ENCODE results near the gene USP34. TPM values are rescaled to one million over a fixed set of nuclear protein-coding genes. Genes with fewer than 3 reads are reported as not detected.
A peak's percentile ranks its signal among the peaks of the same experiment; 100 is the strongest.

USP34 gene, protein sequence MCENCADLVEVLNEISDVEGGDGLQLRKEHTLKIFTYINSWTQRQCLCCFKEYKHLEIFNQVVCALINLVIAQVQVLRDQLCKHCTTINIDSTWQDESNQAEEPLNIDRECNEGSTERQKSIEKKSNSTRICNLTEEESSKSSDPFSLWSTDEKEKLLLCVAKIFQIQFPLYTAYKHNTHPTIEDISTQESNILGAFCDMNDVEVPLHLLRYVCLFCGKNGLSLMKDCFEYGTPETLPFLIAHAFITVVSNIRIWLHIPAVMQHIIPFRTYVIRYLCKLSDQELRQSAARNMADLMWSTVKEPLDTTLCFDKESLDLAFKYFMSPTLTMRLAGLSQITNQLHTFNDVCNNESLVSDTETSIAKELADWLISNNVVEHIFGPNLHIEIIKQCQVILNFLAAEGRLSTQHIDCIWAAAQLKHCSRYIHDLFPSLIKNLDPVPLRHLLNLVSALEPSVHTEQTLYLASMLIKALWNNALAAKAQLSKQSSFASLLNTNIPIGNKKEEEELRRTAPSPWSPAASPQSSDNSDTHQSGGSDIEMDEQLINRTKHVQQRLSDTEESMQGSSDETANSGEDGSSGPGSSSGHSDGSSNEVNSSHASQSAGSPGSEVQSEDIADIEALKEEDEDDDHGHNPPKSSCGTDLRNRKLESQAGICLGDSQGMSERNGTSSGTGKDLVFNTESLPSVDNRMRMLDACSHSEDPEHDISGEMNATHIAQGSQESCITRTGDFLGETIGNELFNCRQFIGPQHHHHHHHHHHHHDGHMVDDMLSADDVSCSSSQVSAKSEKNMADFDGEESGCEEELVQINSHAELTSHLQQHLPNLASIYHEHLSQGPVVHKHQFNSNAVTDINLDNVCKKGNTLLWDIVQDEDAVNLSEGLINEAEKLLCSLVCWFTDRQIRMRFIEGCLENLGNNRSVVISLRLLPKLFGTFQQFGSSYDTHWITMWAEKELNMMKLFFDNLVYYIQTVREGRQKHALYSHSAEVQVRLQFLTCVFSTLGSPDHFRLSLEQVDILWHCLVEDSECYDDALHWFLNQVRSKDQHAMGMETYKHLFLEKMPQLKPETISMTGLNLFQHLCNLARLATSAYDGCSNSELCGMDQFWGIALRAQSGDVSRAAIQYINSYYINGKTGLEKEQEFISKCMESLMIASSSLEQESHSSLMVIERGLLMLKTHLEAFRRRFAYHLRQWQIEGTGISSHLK (N-terminal part only)
- 10 to 100 TPM; 32.2 to 40.4 TPM for polyA plus RNA-seq

DNA sequence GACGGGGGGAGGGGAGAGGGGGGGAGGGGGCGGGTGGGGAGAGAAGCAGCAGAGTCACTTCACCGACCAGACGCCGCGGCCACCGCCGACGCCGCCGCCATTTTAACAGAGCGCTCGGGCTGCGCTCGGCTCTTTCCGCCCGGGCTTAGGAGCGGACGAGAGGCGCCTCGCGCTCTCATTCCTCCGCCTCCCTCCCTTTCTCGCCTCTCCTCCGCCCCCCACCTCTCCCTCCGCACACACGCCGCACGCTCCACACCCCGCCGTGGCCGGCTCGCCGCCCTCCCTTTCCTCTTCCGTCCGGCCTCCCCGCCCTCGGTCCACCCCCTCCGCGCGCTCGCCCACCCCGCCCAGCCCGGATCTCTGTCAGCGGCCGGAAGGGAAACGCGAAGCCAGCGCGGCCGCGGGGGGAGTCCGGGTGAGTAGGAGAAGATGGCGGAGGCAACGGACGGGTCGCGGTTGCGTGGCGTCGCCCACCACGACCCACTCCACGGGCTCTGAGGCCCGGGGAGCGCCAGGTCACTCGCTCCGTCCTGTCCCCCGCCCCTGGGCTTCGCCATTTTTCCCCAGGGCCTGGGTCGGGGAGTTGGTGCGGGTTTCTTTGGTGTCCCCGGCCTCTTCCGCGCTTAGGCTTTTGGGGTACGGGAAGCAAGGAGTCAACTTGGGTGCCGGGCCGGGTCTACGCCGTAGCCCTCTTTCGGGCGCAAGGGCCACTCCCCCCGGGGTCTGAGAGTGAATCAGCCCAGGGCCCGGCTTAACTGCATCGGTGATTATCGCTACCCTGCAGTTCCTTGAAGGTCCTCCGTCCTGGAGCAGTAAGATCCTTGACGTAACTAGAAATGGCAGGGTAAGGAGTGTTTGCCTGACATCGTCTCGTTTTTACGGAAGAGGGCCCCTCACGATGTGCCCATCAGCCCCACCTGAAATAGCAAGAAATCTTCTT, at the start of gene USP34:
TSS of gene USP34 (minus strand) at position 123 of the 940 bp plus-strand sequence. CDS start 395 bp downstream, outside the sequence.
- Histone ChIP-seq H3K36me3 (ENCODE audit: control insufficient read depth in 2 of 2, insufficient read depth in 2 of 2, low read length in 1 of 2) (peaks cover 0 to 2% of the 10 kb centered on the region in 2 donors), H3K4me1 (ENCODE audit: control insufficient read depth in 2 of 2, insufficient read depth in 2 of 2, low read length in 1 of 2) (peaks cover 0 to 4% of the 10 kb centered on the region in 2 donors), H3K27me3 (ENCODE audit: control insufficient read depth in 1 of 2, insufficient read depth in 2 of 2, low read length in 2 of 2) (no peaks in the 10 kb centered on the region), H3K4me3 (ENCODE audit: low read depth in 1 of 2, low read length in 2 of 2) (peak within 1 kb of the TSS; percentile 72 to 88), H3K9me3 (ENCODE audit: control insufficient read depth in 2 of 2, insufficient read depth in 1 of 2, low read depth in 1 of 2, low read length in 1 of 2) (no peaks in the 10 kb centered on the region), H3K27ac (ENCODE audit: low read depth in 2 of 2, low read length in 1 of 2) (peak within 1 kb of the TSS; percentile 99)
- 0% methylated on average over 46 to 89 of the region's 91 CpGs for WGBS, 2 donors

DNA sequence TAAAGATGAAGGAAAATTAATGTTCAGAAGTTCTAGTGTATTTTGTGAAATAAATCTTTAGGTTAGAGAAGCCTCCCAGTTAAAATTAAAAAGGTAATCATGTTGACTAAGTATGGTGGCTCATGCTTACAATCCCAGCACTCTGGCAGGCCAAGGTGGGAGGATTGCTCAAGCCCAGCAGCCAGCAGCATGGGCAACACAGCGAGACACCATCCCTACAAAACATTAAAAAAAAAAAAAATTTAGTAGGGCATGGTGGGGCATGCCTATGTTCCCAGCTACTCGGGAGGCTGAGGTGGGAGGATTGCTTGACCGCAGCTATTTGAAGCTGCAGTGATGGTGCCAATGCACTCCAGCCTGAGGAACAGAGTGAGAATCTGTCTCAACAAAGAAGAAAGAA, 49.4 kb upstream of the USP34 start:
- Histone ChIP-seq H3K36me3 (ENCODE audit: control insufficient read depth in 2 of 2, insufficient read depth in 2 of 2, low read length in 1 of 2) (peaks cover 0 to 6% of the 10 kb centered on the region in 2 donors), H3K4me1 (ENCODE audit: control insufficient read depth in 2 of 2, insufficient read depth in 2 of 2, low read length in 1 of 2) (no peaks in the 10 kb centered on the region), H3K27me3 (ENCODE audit: control insufficient read depth in 1 of 2, insufficient read depth in 2 of 2, low read length in 2 of 2) (no peaks in the 10 kb centered on the region), H3K9me3 (ENCODE audit: control insufficient read depth in 2 of 2, insufficient read depth in 1 of 2, low read depth in 1 of 2, low read length in 1 of 2) (no peaks in the 10 kb centered on the region), H3K27ac (ENCODE audit: low read depth in 2 of 2, low read length in 1 of 2) (no peak overlapping the region), H3K4me3 (ENCODE audit: low read depth in 1 of 2, low read length in 2 of 2) (no peak overlapping the region)
- 77 to 80% methylated on average over 3 of the region's 3 CpGs for WGBS, 2 donors

DNA sequence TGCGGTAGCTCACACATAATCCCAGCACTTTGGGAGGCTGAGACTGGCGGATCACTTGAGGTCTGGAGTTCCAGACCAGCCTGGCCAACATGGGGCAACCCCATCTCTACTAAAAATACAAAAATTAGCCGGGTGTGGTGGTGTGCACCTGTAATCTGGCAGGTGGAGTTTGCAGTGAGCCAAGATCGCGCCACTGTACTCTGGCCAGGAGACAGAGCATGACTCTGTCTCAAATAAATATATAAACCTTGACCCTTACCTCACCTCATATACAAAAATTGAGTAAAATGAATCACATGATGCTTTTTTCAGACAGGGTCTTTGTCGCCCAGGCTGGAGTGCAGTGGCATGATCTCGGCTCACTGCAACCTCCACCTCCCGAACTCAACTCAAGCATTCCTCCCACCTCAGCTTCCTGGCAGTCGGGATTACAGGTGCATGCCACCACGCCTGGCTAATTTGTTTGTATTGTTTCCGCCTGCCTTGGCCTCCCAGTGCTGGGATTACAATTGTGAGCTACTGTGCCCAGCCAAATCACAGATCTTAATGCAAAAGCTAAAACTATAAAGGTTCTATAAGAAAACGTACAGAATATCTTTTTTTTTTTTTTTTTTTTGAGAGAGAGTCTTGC, 42.0 kb upstream of the USP34 start:
- Histone ChIP-seq H3K36me3 (ENCODE audit: control insufficient read depth in 2 of 2, insufficient read depth in 2 of 2, low read length in 1 of 2) (peaks cover 0 to 7% of the 10 kb centered on the region in 2 donors), H3K4me1 (ENCODE audit: control insufficient read depth in 2 of 2, insufficient read depth in 2 of 2, low read length in 1 of 2) (no peaks in the 10 kb centered on the region), H3K4me3 (ENCODE audit: low read depth in 1 of 2, low read length in 2 of 2) (no peak overlapping the region), H3K27me3 (ENCODE audit: control insufficient read depth in 1 of 2, insufficient read depth in 2 of 2, low read length in 2 of 2) (no peaks in the 10 kb centered on the region), H3K9me3 (ENCODE audit: control insufficient read depth in 2 of 2, insufficient read depth in 1 of 2, low read depth in 1 of 2, low read length in 1 of 2) (no peaks in the 10 kb centered on the region), H3K27ac (ENCODE audit: low read depth in 2 of 2, low read length in 1 of 2) (no peak overlapping the region)
- WGBS, 2 donors: 75 to 84% methylated on average over 12 of the region's 12 CpGs

DNA sequence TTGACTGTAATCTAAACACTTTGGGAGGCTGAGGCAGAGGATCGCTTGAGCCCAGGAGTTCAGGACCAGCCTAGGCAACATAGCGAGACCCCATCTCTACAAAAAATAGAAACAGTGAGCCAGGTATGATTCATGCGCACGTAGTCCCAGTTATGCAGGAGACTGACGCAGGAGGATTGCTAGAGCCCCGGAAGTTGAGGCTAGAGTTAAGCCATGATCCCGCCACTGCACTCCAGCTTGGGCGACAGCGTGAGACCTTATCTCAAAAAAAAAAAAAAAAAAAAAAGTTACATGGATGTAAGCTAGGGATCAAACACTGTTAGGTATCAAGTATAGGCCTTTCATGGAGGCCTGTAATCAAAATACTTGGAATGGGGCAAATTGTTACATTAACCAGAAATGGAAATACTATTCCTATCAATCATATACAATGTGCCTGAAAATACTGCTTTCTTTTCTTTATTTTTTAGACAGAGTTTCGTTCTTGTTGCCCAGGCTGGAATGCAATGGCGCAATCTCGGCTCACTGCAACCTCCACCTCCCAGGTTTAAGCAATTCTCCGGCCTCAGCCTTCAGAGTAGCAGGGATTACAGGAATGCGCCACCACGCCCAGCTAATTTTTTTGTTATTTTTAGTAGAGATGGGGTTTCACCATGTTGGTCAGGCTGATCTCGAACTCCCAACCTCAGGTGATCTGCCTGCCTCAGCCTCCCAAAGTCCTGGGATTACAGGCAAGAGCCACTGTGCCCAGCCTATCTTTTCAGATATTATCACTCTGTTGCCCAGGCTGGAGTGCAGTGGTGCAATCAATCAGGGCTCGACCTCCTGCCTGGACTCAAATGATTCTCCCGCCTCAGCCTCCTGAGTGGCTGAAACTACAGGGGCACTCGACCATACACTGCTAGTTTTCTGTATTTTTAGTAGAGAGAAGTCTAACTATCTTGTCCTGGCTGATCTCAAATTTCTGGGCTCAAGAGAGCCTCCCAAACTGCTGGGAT, 40.1 kb upstream of the USP34 start:
- WGBS, 2 donors: 95% methylated on average over 19 of the region's 19 CpGs
- Histone ChIP-seq H3K4me1 (ENCODE audit: control insufficient read depth in 2 of 2, insufficient read depth in 2 of 2, low read length in 1 of 2) (no peaks in the 10 kb centered on the region), H3K4me3 (ENCODE audit: low read depth in 1 of 2, low read length in 2 of 2) (no peak overlapping the region), H3K27me3 (ENCODE audit: control insufficient read depth in 1 of 2, insufficient read depth in 2 of 2, low read length in 2 of 2) (no peaks in the 10 kb centered on the region), H3K9me3 (ENCODE audit: control insufficient read depth in 2 of 2, insufficient read depth in 1 of 2, low read depth in 1 of 2, low read length in 1 of 2) (no peaks in the 10 kb centered on the region), H3K27ac (ENCODE audit: low read depth in 2 of 2, low read length in 1 of 2) (no peak overlapping the region), H3K36me3 (ENCODE audit: control insufficient read depth in 2 of 2, insufficient read depth in 2 of 2, low read length in 1 of 2) (peaks cover 0 to 6% of the 10 kb centered on the region in 2 donors)

DNA sequence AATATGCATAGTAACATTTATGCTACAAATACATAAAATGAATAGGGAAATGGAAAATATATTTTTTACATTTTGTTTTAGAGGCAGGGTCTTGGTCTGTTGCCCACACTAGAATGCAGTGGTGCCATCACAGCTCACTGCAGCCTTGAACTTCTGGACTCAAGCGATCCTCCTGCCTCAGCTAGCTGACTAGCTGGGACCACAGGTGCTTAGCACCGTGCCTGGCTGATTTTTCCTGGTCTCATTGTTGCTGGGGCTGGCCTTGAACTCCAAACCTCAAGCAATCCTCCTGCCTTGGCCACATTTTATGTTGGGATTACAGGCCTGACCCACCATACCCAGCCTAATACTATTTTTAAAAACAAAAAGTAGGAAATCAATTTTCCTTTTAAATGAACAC, 34.1 kb upstream of the USP34 start:
- H3K27ac ChIP-seq (ENCODE audit: low read depth in 2 of 2, low read length in 1 of 2): no peak overlapping the region
- no peaks in the 10 kb centered on the region for H3K4me1 ChIP-seq (ENCODE audit: control insufficient read depth in 2 of 2, insufficient read depth in 2 of 2, low read length in 1 of 2)
- no peaks in the 10 kb centered on the region for H3K9me3 ChIP-seq (ENCODE audit: control insufficient read depth in 2 of 2, insufficient read depth in 1 of 2, low read depth in 1 of 2, low read length in 1 of 2)
- no peaks in the 10 kb centered on the region for H3K27me3 ChIP-seq (ENCODE audit: control insufficient read depth in 1 of 2, insufficient read depth in 2 of 2, low read length in 2 of 2)
- peaks cover 0 to 7% of the 10 kb centered on the region in 2 donors for H3K36me3 ChIP-seq (ENCODE audit: control insufficient read depth in 2 of 2, insufficient read depth in 2 of 2, low read length in 1 of 2)
- no peak overlapping the region for H3K4me3 ChIP-seq (ENCODE audit: low read depth in 1 of 2, low read length in 2 of 2)
- WGBS, 2 donors: 73 to 92% methylated on average over 2 of the region's 2 CpGs

DNA sequence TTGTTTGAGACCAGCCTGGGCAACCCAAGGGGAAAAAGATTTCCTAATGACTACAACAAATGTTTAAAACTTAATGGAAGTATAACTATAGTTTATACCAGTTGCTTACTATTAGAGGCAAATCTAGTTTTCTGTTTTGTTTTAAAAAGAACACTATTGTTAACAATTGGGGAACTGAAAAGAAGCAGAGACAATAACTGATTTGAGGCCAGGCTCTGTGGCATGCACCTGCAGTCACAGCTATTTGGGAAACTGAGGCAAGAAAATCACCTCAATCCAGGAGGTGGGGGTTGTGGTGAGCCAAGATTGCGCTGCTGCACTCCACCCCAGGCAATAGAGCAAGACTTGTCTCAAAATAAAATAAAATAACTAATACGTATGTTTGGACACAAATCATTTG, 28.2 kb upstream of the USP34 start:
- Histone ChIP-seq H3K4me1 (ENCODE audit: control insufficient read depth in 2 of 2, insufficient read depth in 2 of 2, low read length in 1 of 2) (no peaks in the 10 kb centered on the region), H3K27ac (ENCODE audit: low read depth in 2 of 2, low read length in 1 of 2) (no peak overlapping the region), H3K9me3 (ENCODE audit: control insufficient read depth in 2 of 2, insufficient read depth in 1 of 2, low read depth in 1 of 2, low read length in 1 of 2) (no peaks in the 10 kb centered on the region), H3K4me3 (ENCODE audit: low read depth in 1 of 2, low read length in 2 of 2) (no peak overlapping the region), H3K27me3 (ENCODE audit: control insufficient read depth in 1 of 2, insufficient read depth in 2 of 2, low read length in 2 of 2) (no peaks in the 10 kb centered on the region), H3K36me3 (ENCODE audit: control insufficient read depth in 2 of 2, insufficient read depth in 2 of 2, low read length in 1 of 2) (peaks cover 2 to 3% of the 10 kb centered on the region in 2 donors)
- WGBS, 2 donors: 93 to 100% methylated on average over 2 of the region's 2 CpGs

DNA sequence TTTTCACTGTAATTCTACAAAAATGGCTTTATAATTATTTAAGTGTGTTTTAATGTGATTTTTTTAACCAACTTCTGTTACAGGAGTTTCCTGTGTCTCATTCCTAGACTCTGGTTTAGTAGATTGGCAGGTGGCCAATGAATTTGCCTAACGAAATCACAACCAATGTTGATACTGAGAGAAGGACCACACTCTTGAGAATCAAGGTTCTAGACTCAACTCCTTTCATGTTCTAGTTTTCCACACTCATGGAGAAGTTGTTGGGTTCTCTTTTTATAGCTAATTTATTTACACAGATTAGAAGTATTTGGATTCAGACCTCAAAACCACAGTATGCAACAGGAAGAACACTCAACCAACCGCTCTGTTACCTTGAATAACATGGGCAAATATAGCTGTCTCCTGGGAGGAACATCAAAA, 22.6 kb upstream of the USP34 start:
- H3K9me3 ChIP-seq (ENCODE audit: control insufficient read depth in 2 of 2, insufficient read depth in 1 of 2, low read depth in 1 of 2, low read length in 1 of 2): no peaks in the 10 kb centered on the region
- peaks cover 8 to 12% of the 10 kb centered on the region in 2 donors for H3K36me3 ChIP-seq (ENCODE audit: control insufficient read depth in 2 of 2, insufficient read depth in 2 of 2, low read length in 1 of 2)
- no peak overlapping the region for H3K4me3 ChIP-seq (ENCODE audit: low read depth in 1 of 2, low read length in 2 of 2)
- 63 to 64% methylated on average over 2 of the region's 2 CpGs for WGBS, 2 donors
- H3K4me1 ChIP-seq (ENCODE audit: control insufficient read depth in 2 of 2, insufficient read depth in 2 of 2, low read length in 1 of 2): no peaks in the 10 kb centered on the region
- no peaks in the 10 kb centered on the region for H3K27me3 ChIP-seq (ENCODE audit: control insufficient read depth in 1 of 2, insufficient read depth in 2 of 2, low read length in 2 of 2)
- no peak overlapping the region for H3K27ac ChIP-seq (ENCODE audit: low read depth in 2 of 2, low read length in 1 of 2)

DNA sequence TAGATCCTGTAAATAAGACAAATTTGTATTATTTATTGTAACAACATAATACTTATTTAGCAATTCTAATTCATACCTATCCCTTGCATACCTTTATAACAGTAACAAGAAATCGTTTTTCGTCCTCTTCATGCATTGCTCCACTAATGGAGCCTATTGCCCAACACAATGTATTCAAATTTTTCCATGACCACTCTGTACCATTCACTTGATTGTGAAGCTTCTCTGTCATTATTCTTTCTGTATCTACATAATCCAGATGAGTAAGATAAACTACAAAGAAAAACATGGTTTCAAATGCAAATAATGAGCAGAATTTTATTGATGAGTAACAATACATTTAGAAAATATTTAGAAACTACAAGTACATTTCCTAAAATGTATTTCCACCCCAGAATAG, 21.6 kb upstream of the USP34 start:
- Histone ChIP-seq H3K27me3 (ENCODE audit: control insufficient read depth in 1 of 2, insufficient read depth in 2 of 2, low read length in 2 of 2) (no peaks in the 10 kb centered on the region), H3K4me3 (ENCODE audit: low read depth in 1 of 2, low read length in 2 of 2) (no peak overlapping the region), H3K27ac (ENCODE audit: low read depth in 2 of 2, low read length in 1 of 2) (no peak overlapping the region), H3K9me3 (ENCODE audit: control insufficient read depth in 2 of 2, insufficient read depth in 1 of 2, low read depth in 1 of 2, low read length in 1 of 2) (no peaks in the 10 kb centered on the region), H3K36me3 (ENCODE audit: control insufficient read depth in 2 of 2, insufficient read depth in 2 of 2, low read length in 1 of 2) (peaks cover 7 to 12% of the 10 kb centered on the region in 2 donors), H3K4me1 (ENCODE audit: control insufficient read depth in 2 of 2, insufficient read depth in 2 of 2, low read length in 1 of 2) (no peaks in the 10 kb centered on the region)
- WGBS, 2 donors: 94% methylated on average over 2 of the region's 2 CpGs
